ENCODE results near the gene CASTOR1. TPM values are rescaled to one million over a fixed set of nuclear protein-coding genes. Genes with fewer than 3 reads are reported as not detected.

The CASTOR1 gene
- total RNA-seq, 4 donors from 2014 or later: 16.5 to 36.0 (median 27.7) TPM

- intact Hi-C loops (cut with DNase I): no loop called here
- Histone ChIP-seq H3K36me3 (no peaks in the 10 kb centered on the region), H3K9me3 (no peaks in the 10 kb centered on the region), H3K4me3 (replicated peaks in 1 of 3) (no peak overlapping the region), H3K27ac (peak overlapping the region in 2 of 3 donors; percentile 31 to 39), H3K4me1 (peaks cover 59 to 97% of the 10 kb centered on the region in 2 donors), H3K27me3 (no peaks in the 10 kb centered on the region)
- 85 to 92% methylated on average over 8 of the region's 8 CpGs for WGBS, 2 donors
- TF ChIP-seq POLR2A (IDR thresholded peaks at IDR 0.05): no peak
- no peak for TF ChIP-seq CTCF (IDR thresholded peaks at IDR 0.05)
- DNase-seq: no peak
Observed at GRCh38 chr22:30314915-30315314, 25.6 kb upstream of the CASTOR1 start.

- intact Hi-C loops (cut with DNase I): no loop called here
- H3K4me1 ChIP-seq: peaks cover 71 to 97% of the 10 kb centered on the region in 2 donors
- H3K4me3 ChIP-seq (replicated peaks in 1 of 3): no peak overlapping the region
- peak overlapping the region in 2 of 3 donors; percentile 31 to 39 for H3K27ac ChIP-seq
- no peaks in the 10 kb centered on the region for H3K27me3 ChIP-seq
- H3K9me3 ChIP-seq: no peaks in the 10 kb centered on the region
- 90% methylated on average over 7 to 8 of the region's 8 CpGs for WGBS, 2 donors
- H3K36me3 ChIP-seq: no peaks in the 10 kb centered on the region
- TF ChIP-seq POLR2A (IDR thresholded peaks at IDR 0.05): no peak
- TF ChIP-seq CTCF (IDR thresholded peaks at IDR 0.05): no peak
- no peak for DNase-seq
Observed at GRCh38 chr22:30313527-30314363, 24.4 kb upstream of the CASTOR1 start.

GRCh38 chr22:30312053-30312452 is 22.7 kb upstream of the CASTOR1 start:
- no peak overlapping the region for H3K4me3 ChIP-seq (replicated peaks in 1 of 3)
- H3K36me3 ChIP-seq: no peaks in the 10 kb centered on the region
- H3K9me3 ChIP-seq: no peaks in the 10 kb centered on the region
- TF ChIP-seq POLR2A (IDR thresholded peaks at IDR 0.05) (no peak), CTCF (IDR thresholded peaks at IDR 0.05) (no peak)
- 63 to 64% methylated on average over 6 of the region's 6 CpGs for WGBS, 2 donors
- H3K27ac ChIP-seq: peak overlapping the region; percentile 65 to 87 (median 84)
- peaks cover 79 to 98% of the 10 kb centered on the region in 2 donors for H3K4me1 ChIP-seq
- DNase-seq: no peak
- no peaks in the 10 kb centered on the region for H3K27me3 ChIP-seq
- intact Hi-C loops (cut with DNase I): no loop called here

GRCh38 chr22:30310881-30311771 is 21.8 kb upstream of the CASTOR1 start:
- Histone ChIP-seq H3K36me3 (no peaks in the 10 kb centered on the region), H3K4me1 (peaks cover 80 to 98% of the 10 kb centered on the region in 2 donors), H3K9me3 (no peaks in the 10 kb centered on the region), H3K27me3 (no peaks in the 10 kb centered on the region), H3K27ac (peak overlapping the region; percentile 65 to 87 (median 84)), H3K4me3 (replicated peaks in 1 of 3) (no peak overlapping the region)
- intact Hi-C loops (cut with DNase I): no loop called here
- peak in 1 of 2 donors; percentile 56 for TF ChIP-seq POLR2A (IDR thresholded peaks at IDR 0.05)
- no peak for TF ChIP-seq CTCF (IDR thresholded peaks at IDR 0.05)
- WGBS, 2 donors: 30 to 31% methylated on average over 8 of the region's 8 CpGs
- peak; percentile 96 to 97 for DNase-seq

All from thyroid gland (tissue), 4 donors.